ENCODE data around the gene TMSB10. TPM values are rescaled to one million over a fixed set of nuclear protein-coding genes. Genes with fewer than 3 reads are reported as not detected.

Gene TMSB10
- total and polyA plus RNA-seq, 8 donors: 1,864 to 2,766 (median 2,518) TPM

DNA sequence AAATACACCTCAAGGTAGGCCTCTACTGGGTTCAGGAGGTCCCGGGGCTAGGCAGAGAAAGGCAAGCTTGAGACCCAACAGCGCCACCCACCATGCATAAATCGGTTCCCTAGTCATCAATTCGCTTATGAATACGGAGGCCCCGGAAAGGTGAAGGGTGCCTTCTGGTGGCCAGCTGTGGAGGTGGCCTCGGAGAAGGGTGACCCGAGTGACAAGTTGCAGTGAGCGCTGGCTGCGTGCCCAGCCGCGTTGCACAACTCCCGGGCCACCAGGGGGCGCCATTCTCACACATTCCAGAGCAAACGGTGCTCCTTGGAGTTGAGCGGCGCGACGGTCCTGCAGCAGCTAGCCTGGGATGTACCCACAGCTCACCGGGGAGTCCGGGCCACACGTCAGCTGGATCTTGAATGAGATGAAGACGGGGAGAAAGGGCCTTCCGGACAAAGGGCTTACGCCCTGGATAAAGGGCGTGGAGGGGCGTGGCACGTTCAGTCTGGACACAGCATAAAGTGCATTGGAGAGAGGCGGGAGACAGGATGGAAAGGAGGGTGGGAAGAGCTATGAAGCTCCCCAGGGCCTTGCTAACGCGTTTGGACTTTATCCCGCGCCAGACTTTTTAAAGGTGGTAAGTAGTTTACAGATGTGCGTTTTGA lies 20.4 kb downstream of the TMSB10 start:
- ATAC-seq (peak; percentile 91), DNase-seq (peak; percentile 83 to 99 (median 94))
- H3K4me3 ChIP-seq: peak overlapping the region; percentile 12 to 38
- H3K4me1 ChIP-seq: peaks cover 9 to 31% of the 10 kb centered on the region in 2 donors
- H3K9me3 ChIP-seq: no peaks in the 10 kb centered on the region
- H3K27me3 ChIP-seq: no peaks in the 10 kb centered on the region
- TF ChIP-seq, protein P1, sequence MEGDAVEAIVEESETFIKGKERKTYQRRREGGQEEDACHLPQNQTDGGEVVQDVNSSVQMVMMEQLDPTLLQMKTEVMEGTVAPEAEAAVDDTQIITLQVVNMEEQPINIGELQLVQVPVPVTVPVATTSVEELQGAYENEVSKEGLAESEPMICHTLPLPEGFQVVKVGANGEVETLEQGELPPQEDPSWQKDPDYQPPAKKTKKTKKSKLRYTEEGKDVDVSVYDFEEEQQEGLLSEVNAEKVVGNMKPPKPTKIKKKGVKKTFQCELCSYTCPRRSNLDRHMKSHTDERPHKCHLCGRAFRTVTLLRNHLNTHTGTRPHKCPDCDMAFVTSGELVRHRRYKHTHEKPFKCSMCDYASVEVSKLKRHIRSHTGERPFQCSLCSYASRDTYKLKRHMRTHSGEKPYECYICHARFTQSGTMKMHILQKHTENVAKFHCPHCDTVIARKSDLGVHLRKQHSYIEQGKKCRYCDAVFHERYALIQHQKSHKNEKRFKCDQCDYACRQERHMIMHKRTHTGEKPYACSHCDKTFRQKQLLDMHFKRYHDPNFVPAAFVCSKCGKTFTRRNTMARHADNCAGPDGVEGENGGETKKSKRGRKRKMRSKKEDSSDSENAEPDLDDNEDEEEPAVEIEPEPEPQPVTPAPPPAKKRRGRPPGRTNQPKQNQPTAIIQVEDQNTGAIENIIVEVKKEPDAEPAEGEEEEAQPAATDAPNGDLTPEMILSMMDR (IDR thresholded peaks at IDR 0.05): peak; percentile 98 to 99
- intact Hi-C loops (cut with DNase I): no loop called here
- no peaks in the 10 kb centered on the region for H3K36me3 ChIP-seq
- H3K27ac ChIP-seq: peak overlapping the region in 1 of 2 donors; percentile 78

DNA sequence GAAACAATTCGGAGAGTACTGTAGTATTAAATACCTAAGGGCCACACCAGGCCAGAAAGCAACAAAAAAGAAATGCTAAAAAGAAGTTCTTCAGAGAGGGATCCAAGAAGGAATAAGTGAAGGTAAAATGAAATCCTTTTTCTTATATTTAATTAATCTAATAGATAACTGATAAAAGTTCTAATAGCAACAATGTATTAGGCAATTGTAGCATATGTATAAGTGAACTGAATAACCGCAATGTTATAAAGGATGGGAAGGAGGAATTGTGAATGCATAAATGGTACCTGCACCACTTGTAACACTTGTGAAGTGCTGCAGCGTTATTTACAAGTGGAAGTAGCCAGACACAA lies 21.8 kb downstream of the TMSB10 start:
- no peak for ATAC-seq
- no peak overlapping the region for H3K27ac ChIP-seq
- H3K4me1 ChIP-seq: peaks cover 9 to 31% of the 10 kb centered on the region in 2 donors
- H3K4me3 ChIP-seq: peak overlapping the region in 1 of 2 donors; percentile 38
- TF ChIP-seq, protein P1 (IDR thresholded peaks at IDR 0.05): no peak
- H3K9me3 ChIP-seq: no peaks in the 10 kb centered on the region
- no peaks in the 10 kb centered on the region for H3K36me3 ChIP-seq
- intact Hi-C loops (cut with DNase I): no loop called here
- no peaks in the 10 kb centered on the region for H3K27me3 ChIP-seq
- DNase-seq: no peak

DNA sequence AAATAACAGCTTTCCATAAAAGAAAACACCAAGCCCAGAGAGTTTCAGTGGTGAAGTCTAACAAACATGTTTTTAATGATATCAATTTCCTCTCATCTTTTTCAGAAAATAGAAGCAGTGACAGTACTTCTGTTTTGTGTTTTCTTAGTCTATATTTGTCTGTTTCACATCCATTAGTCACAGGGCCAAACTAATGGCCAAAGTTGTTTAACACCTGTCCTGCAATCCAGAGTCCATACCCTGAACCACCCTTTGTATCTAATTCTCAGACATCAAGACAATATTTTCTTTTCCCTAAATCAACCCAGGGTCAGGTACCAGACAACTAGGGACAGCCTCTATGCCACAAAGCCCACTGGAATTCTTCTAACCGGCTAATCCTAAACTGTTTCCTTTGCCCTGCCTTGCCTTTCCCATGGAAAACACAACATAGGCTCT lies 25.9 kb downstream of the TMSB10 start:
- ATAC-seq (no peak), DNase-seq (no peak)
- no peaks in the 10 kb centered on the region for H3K36me3 ChIP-seq
- TF ChIP-seq, protein P1 (IDR thresholded peaks at IDR 0.05): no peak
- H3K4me3 ChIP-seq: no peak overlapping the region
- intact Hi-C loops (cut with DNase I): no loop called here
- H3K9me3 ChIP-seq: no peaks in the 10 kb centered on the region
- H3K27me3 ChIP-seq: no peaks in the 10 kb centered on the region
- no peak overlapping the region for H3K27ac ChIP-seq
- H3K4me1 ChIP-seq: peaks cover 5 to 7% of the 10 kb centered on the region in 2 donors

DNA sequence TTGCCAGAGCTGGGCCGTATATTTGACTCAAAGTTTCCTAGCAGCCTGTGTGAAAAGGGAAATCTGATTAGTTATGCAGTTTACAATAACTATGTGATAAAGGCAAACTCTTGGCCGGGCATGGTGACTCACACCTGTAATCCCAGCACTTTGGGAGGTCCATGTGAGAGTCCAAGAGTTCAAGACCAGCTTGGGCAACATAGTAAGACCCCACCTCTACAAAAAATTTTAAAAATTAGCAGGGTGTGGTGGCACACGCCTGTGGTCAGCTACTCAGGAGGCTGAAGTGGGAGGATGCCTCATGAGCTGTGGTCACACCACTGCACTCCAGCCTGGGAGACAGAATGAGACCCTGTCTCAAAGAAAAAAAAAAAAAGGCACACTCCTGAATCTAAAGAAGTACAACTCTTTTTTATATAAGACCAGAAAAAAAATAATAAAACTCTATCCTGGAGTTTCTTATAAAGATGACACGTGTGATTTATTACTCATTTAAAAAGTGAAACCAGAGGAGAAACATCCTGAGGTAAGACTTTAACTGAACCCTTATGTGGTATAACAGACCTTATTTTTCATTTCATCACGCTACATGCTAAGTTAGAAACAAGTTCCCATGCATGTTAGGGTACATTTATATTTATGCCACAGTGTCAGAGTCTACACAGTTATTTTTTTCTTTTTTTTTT lies 32.9 kb downstream of the TMSB10 start:
- no peaks in the 10 kb centered on the region for H3K27me3 ChIP-seq
- no peak for DNase-seq
- no peak overlapping the region for H3K27ac ChIP-seq
- H3K36me3 ChIP-seq: no peaks in the 10 kb centered on the region
- TF ChIP-seq, protein P1 (IDR thresholded peaks at IDR 0.05): no peak
- no peaks in the 10 kb centered on the region for H3K9me3 ChIP-seq
- no peak overlapping the region for H3K4me3 ChIP-seq
- intact Hi-C loops (cut with DNase I): no loop called here
- ATAC-seq: no peak
- peaks cover 0 to 24% of the 10 kb centered on the region in 2 donors for H3K4me1 ChIP-seq

DNA sequence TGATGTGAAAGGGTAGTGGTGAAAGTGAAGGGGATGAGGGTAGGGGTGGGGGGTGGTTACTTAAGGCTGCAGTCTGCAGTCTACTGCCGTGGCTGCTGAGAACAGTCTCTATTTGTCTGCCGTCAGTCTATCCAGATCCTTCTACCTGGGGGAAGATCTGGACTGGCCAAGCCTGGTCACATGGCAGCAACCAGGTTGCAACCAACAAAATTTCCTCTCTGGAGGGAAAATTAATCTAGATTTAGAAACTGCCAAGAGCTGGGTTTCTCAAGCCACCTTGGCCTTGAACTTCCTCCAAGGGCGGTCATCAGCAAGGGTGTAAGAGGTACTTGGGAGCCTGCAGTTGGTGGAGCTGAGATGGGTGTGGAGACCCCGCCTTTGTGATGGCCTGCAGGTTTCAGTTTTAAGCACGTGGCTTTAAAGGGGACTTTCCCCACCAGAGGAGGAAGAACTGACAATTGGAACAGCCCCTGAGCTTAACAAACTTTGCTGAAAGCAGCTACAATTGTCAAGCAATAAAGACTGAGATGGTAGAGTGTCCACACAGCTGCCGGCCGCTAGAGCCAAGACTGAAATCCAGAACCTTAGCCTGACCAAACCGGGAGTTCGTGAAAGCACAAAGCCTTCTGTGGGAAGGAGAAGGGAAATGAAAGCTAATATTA lies 34.1 kb downstream of the TMSB10 start:
- intact Hi-C loops (cut with DNase I): no loop called here
- Histone ChIP-seq H3K4me3 (no peak overlapping the region), H3K9me3 (no peaks in the 10 kb centered on the region), H3K36me3 (no peaks in the 10 kb centered on the region), H3K27me3 (no peaks in the 10 kb centered on the region), H3K4me1 (peaks cover 0 to 24% of the 10 kb centered on the region in 2 donors), H3K27ac (peak overlapping the region in 1 of 2 donors; percentile 69)
- DNase-seq: peak in 1 of 4 donors; percentile 45
- TF ChIP-seq, protein P1 (IDR thresholded peaks at IDR 0.05): no peak
- ATAC-seq: peak; percentile 74

All from left lung (tissue), 10 donors.